GM19035 (cell line): Measurements from ENCODE around the gene TMED3.
"Not testable (repeated sequence)": the region's sequence is repeated elsewhere in the genome, so short reads cannot be mapped to it uniquely, and the experiment has no call there.

Experiments used
- ATAC-seq: cut with Tn5 transposase; IDR thresholded peaks from one replicate; pipeline ENCODE4 v1.9.1; 2021; ENCODE audit not compliant: unreplicated experiment

The TMED3 gene

GRCh38 chr15:79315623-79316328 is 4.9 kb downstream of the TMED3 start:
- no peak for ATAC-seq

GRCh38 chr15:79316864-79317263 is 6.0 kb downstream of the TMED3 start:
- no peak for ATAC-seq

- ATAC-seq: not testable (repeated sequence)
Measured at GRCh38 chr15:79319973-79320372, 9.1 kb downstream of the TMED3 start.

GRCh38 chr15:79321876-79322275 is 11.0 kb downstream of the TMED3 start:
- ATAC-seq: no peak

- ATAC-seq: no peak
Measured at GRCh38 chr15:79322306-79322705, 11.4 kb downstream of the TMED3 start.

- no peak for ATAC-seq
Measured at GRCh38 chr15:79322945-79323344, 12.0 kb downstream of the TMED3 start.

- ATAC-seq: no peak
Measured at GRCh38 chr15:79329171-79329611, 18.3 kb downstream of the TMED3 start.

GRCh38 chr15:79332824-79333510 is 22.1 kb downstream of the TMED3 start:
- ATAC-seq: no peak

GRCh38 chr15:79337591-79337990 is 26.7 kb downstream of the TMED3 start:
- no peak for ATAC-seq

GRCh38 chr15:79339588-79340314 is 28.8 kb downstream of the TMED3 start:
- ATAC-seq: no peak

GRCh38 chr15:79340315-79340602 is 29.3 kb downstream of the TMED3 start:
- ATAC-seq: no peak

- ATAC-seq: no peak
Measured at GRCh38 chr15:79341396-79341795, 30.5 kb downstream of the TMED3 start.

- ATAC-seq: no peak
Measured at GRCh38 chr15:79349525-79349924, 38.6 kb downstream of the TMED3 start.

- no peak for ATAC-seq
Measured at GRCh38 chr15:79352206-79352605, 41.3 kb downstream of the TMED3 start.

GRCh38 chr15:79357566-79357965 is 46.7 kb downstream of the TMED3 start:
- ATAC-seq: no peak

GRCh38 chr15:79358069-79358468 is 47.2 kb downstream of the TMED3 start:
- ATAC-seq: no peak

GRCh38 chr15:79364571-79365240 is 53.8 kb downstream of the TMED3 start:
- no peak for ATAC-seq

GRCh38 chr15:79365765-79366164 is 54.9 kb downstream of the TMED3 start:
- no peak for ATAC-seq

GRCh38 chr15:79366691-79367090 is 55.8 kb downstream of the TMED3 start:
- no peak for ATAC-seq

- no peak for ATAC-seq
Measured at GRCh38 chr15:79370716-79371115, 59.8 kb downstream of the TMED3 start.

- no peak for ATAC-seq
Measured at GRCh38 chr15:79371591-79371990, 60.7 kb downstream of the TMED3 start.

- ATAC-seq: no peak
Measured at GRCh38 chr15:79372428-79372827, 61.5 kb downstream of the TMED3 start.
